IPS DF 6.9 (cell line): ENCODE results near the gene CACNA1F.

ENCODE experiments used
- DNase-seq: peaks from one replicate; pipeline ENCODE4 v3.0.0-alpha.2; 2013; ENCODE audit warnings: low read depth, low spot score
- H3K27ac ChIP-seq: one replicate; pipeline ENCODE4 v1.5.1; 2013; ENCODE audit warnings: low read length, control low read depth
- H3K27me3 ChIP-seq: 2 replicates; pipeline ENCODE4 v1.6.1; 2013; ENCODE audit warnings: mild to moderate bottlenecking, low read length; ENCODE audit not compliant: control insufficient read depth, insufficient read depth
- H3K36me3 ChIP-seq: 2 replicates; pipeline ENCODE4 v1.6.1; 2013; ENCODE audit warnings: low read length; ENCODE audit not compliant: control insufficient read depth, insufficient read depth
- H3K4me1 ChIP-seq: 2 replicates; pipeline ENCODE4 v1.6.1; 2013; ENCODE audit warnings: low read length; ENCODE audit not compliant: control insufficient read depth, insufficient read depth
- H3K4me3 ChIP-seq: 2 replicates; pipeline ENCODE4 v1.5.1; 2013; ENCODE audit warnings: mild to moderate bottlenecking, low read length
- H3K9me3 ChIP-seq: 2 replicates; pipeline ENCODE4 v1.6.1; 2013; ENCODE audit warnings: low read length, inconsistent platforms; ENCODE audit not compliant: control insufficient read depth, insufficient read depth
- WGBS: extraction: QIAGEN DNeasy Blood & Tissue Kit; methylation state at CpG from one replicate; pipeline ENCODE4 v1.1.7; 2013; ENCODE audit warnings: mixed read lengths, missing lambda C conversion rate; ENCODE audit not compliant: insufficient read length, insufficient coverage; 5-methylcytosine and 5-hydroxymethylcytosine counted together

CACNA1F gene

GRCh38 chrX:49202022-49202421, 31.1 kb downstream of the CACNA1F start:
- Histone ChIP-seq H3K4me3 (no peak overlapping the region), H3K36me3 (no peaks in the 10 kb centered on the region), H3K9me3 (no peaks in the 10 kb centered on the region), H3K27ac (no peak overlapping the region), H3K27me3 (no peaks in the 10 kb centered on the region), H3K4me1 (peaks cover 2% of the 10 kb centered on the region; the same call in 1 of the 2 replicates)
- WGBS: no CpG with 5 or more reads among the region's 2 CpGs
- DNase-seq: no peak

- peaks cover 2% of the 10 kb centered on the region; the same call in 1 of the 2 replicates for H3K4me1 ChIP-seq
- no CpG with 5 or more reads among the region's 61 CpGs for WGBS
- H3K4me3 ChIP-seq: peak within 1 kb of the TSS; percentile 49; the same call in 1 of the 2 replicates
- DNase-seq: no peak
- H3K27ac ChIP-seq: no peak within 1 kb of the TSS
- H3K36me3 ChIP-seq: no peaks in the 10 kb centered on the region
- no peaks in the 10 kb centered on the region for H3K9me3 ChIP-seq
- no peaks in the 10 kb centered on the region for H3K27me3 ChIP-seq
These were observed 33.0 kb downstream of the CACNA1F start, which contains the start of gene SYP for GRCh38 chrX:49199906-49200771. SYP (minus strand) TSS chrX:49200193; CDS start chrX:49200186, 7 bp downstream.

GRCh38 chrX:49199315-49199595, 33.9 kb downstream of the CACNA1F start:
- no peak for DNase-seq
- Histone ChIP-seq H3K27me3 (no peaks in the 10 kb centered on the region), H3K9me3 (no peaks in the 10 kb centered on the region), H3K36me3 (no peaks in the 10 kb centered on the region), H3K4me1 (peaks cover 2% of the 10 kb centered on the region; the same call in 1 of the 2 replicates), H3K27ac (no peak overlapping the region), H3K4me3 (peak overlapping the region; percentile 49; the same call in 1 of the 2 replicates)
- no CpG with 5 or more reads among the region's 11 CpGs for WGBS

GRCh38 chrX:49198540-49199314, 34.4 kb downstream of the CACNA1F start:
- H3K36me3 ChIP-seq: no peaks in the 10 kb centered on the region
- H3K9me3 ChIP-seq: no peaks in the 10 kb centered on the region
- H3K27ac ChIP-seq: no peak overlapping the region
- H3K4me3 ChIP-seq: peak overlapping the region; percentile 49; the same call in 1 of the 2 replicates
- DNase-seq: no peak
- H3K27me3 ChIP-seq: no peaks in the 10 kb centered on the region
- no CpG with 5 or more reads among the region's 12 CpGs for WGBS
- peaks cover 2% of the 10 kb centered on the region; the same call in 1 of the 2 replicates for H3K4me1 ChIP-seq

- no peak overlapping the region for H3K4me3 ChIP-seq
These were observed 35.5 kb downstream of the CACNA1F start for GRCh38 chrX:49197543-49198087.

GRCh38 chrX:49193542-49193964, 39.6 kb downstream of the CACNA1F start:
- Histone ChIP-seq H3K36me3 (no peaks in the 10 kb centered on the region), H3K27ac (no peak overlapping the region), H3K9me3 (no peaks in the 10 kb centered on the region), H3K27me3 (no peaks in the 10 kb centered on the region), H3K4me3 (no peak overlapping the region), H3K4me1 (peaks cover 1% of the 10 kb centered on the region; the same call in 1 of the 2 replicates)
- DNase-seq: no peak
- WGBS: no CpG with 5 or more reads among the region's 2 CpGs

More at GRCh38 chrX:49197543-49198087, 35.5 kb downstream of the CACNA1F start:
- Histone ChIP-seq H3K27me3 (no peaks in the 10 kb centered on the region), H3K36me3 (no peaks in the 10 kb centered on the region), H3K9me3 (no peaks in the 10 kb centered on the region), H3K27ac (no peak overlapping the region), H3K4me1 (peaks cover 3% of the 10 kb centered on the region)
- no CpG with 5 or more reads among the region's 13 CpGs for WGBS
- no peak for DNase-seq

GRCh38 chrX:49192722-49193328, 40.3 kb downstream of the CACNA1F start:
- Histone ChIP-seq H3K9me3 (no peaks in the 10 kb centered on the region), H3K27ac (no peak overlapping the region), H3K27me3 (no peaks in the 10 kb centered on the region), H3K36me3 (no peaks in the 10 kb centered on the region), H3K4me1 (peaks cover 1% of the 10 kb centered on the region), H3K4me3 (no peak overlapping the region)
- WGBS: no CpG with 5 or more reads among the region's 10 CpGs
- no peak for DNase-seq

- Histone ChIP-seq H3K4me3 (peak overlapping the region; percentile 86), H3K27me3 (no peaks in the 10 kb centered on the region), H3K36me3 (no peaks in the 10 kb centered on the region), H3K27ac (no peak overlapping the region), H3K4me1 (peaks cover 1% of the 10 kb centered on the region), H3K9me3 (no peaks in the 10 kb centered on the region)
- no CpG with 5 or more reads among the region's 34 CpGs for WGBS
- no peak for DNase-seq
These were observed 41.5 kb downstream of the CACNA1F start for GRCh38 chrX:49191574-49192011.

- Histone ChIP-seq H3K36me3 (no peaks in the 10 kb centered on the region), H3K4me3 (peak overlapping the region; percentile 86), H3K27me3 (no peaks in the 10 kb centered on the region), H3K27ac (no peak overlapping the region), H3K9me3 (no peaks in the 10 kb centered on the region), H3K4me1 (peaks cover 1% of the 10 kb centered on the region)
- DNase-seq: peak; percentile 86
- WGBS: no CpG with 5 or more reads among the region's 32 CpGs
These were observed 42.1 kb downstream of the CACNA1F start for GRCh38 chrX:49190821-49191573.
